ENCODE measurements around the gene COX6A2. TPM values are rescaled to one million over a fixed set of nuclear protein-coding genes. Genes with fewer than 3 reads are reported as not detected.

The COX6A2 gene
- total and polyA plus RNA-seq, 2 experiments from 2014 or later, result 1.7 TPM; not detected in 1

- Histone ChIP-seq H3K4me1 (ENCODE audit: insufficient read depth) (no peaks in the 10 kb centered on the region), H4K20me1 (ENCODE audit: insufficient read depth, poor library complexity, severe bottlenecking) (no peaks in the 10 kb centered on the region), H3K9me3 (ENCODE audit: low read depth) (no peaks in the 10 kb centered on the region), H3K27ac (no peak overlapping the region), H3K4me3 (no peak overlapping the region), H3K4me2 (no peak overlapping the region), H3K27me3 (no peaks in the 10 kb centered on the region), H2AFZ (no peak overlapping the region), H3K79me2 (no peaks in the 10 kb centered on the region), H3K9me2 (replicated peaks; ENCODE audit: insufficient read depth) (no peaks in the 10 kb centered on the region), H3K36me3 (replicated peaks; ENCODE audit: insufficient read depth, low read depth) (no peaks in the 10 kb centered on the region)
- DNase-seq (ENCODE audit: low spot score), result no peak
- 91% methylated on average over 5 of the region's 5 CpGs for WGBS (ENCODE audit: low lambda C conversion rate, missing lambda C conversion rate)
- no peak for TF ChIP-seq EZH2phosphoT487 (IDR thresholded peaks at IDR 0.05; ENCODE audit: low read depth, severe bottlenecking, unreplicated experiment)
- TF ChIP-seq EZH2 (IDR thresholded peaks at IDR 0.05; ENCODE audit: borderline replicate concordance), result no peak
- TF ChIP-seq, protein P1, sequence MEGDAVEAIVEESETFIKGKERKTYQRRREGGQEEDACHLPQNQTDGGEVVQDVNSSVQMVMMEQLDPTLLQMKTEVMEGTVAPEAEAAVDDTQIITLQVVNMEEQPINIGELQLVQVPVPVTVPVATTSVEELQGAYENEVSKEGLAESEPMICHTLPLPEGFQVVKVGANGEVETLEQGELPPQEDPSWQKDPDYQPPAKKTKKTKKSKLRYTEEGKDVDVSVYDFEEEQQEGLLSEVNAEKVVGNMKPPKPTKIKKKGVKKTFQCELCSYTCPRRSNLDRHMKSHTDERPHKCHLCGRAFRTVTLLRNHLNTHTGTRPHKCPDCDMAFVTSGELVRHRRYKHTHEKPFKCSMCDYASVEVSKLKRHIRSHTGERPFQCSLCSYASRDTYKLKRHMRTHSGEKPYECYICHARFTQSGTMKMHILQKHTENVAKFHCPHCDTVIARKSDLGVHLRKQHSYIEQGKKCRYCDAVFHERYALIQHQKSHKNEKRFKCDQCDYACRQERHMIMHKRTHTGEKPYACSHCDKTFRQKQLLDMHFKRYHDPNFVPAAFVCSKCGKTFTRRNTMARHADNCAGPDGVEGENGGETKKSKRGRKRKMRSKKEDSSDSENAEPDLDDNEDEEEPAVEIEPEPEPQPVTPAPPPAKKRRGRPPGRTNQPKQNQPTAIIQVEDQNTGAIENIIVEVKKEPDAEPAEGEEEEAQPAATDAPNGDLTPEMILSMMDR (IDR thresholded peaks at IDR 0.05; ENCODE audit: poor library complexity), result no peak
Observed at GRCh38 chr16:31413381-31413780, 14.8 kb downstream of the COX6A2 start.

DNA sequence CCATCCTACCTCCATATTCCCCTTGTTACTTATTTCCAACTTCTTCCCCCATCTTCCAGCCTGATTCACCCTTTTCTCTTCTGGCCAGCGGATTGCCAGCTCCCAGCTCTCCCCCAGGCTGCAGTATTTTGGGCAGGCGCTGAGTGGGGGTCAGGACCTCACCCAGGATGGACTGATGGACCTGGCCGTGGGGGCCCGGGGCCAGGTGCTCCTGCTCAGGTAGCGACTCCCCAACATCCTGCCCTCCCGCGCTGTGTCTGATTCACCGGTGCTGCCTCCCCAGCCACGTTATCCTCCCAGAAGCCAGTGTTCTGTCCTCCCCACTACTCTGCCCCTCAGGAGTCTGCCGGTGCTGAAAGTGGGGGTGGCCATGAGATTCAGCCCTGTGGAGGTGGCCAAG lies 15.4 kb downstream of the COX6A2 start:
- WGBS (ENCODE audit: low lambda C conversion rate, missing lambda C conversion rate), result 92% methylated on average over 10 of the region's 10 CpGs
- no peak for DNase-seq (ENCODE audit: low spot score)
- Histone ChIP-seq H3K27ac (no peak overlapping the region), H3K4me3 (no peak overlapping the region), H3K4me2 (no peak overlapping the region), H3K36me3 (replicated peaks; ENCODE audit: insufficient read depth, low read depth) (no peaks in the 10 kb centered on the region), H4K20me1 (ENCODE audit: insufficient read depth, poor library complexity, severe bottlenecking) (no peaks in the 10 kb centered on the region), H3K9me2 (replicated peaks; ENCODE audit: insufficient read depth) (no peaks in the 10 kb centered on the region), H3K79me2 (no peaks in the 10 kb centered on the region), H3K4me1 (ENCODE audit: insufficient read depth) (no peaks in the 10 kb centered on the region), H2AFZ (no peak overlapping the region), H3K27me3 (no peaks in the 10 kb centered on the region), H3K9me3 (ENCODE audit: low read depth) (no peaks in the 10 kb centered on the region)
- TF ChIP-seq, protein P1 (IDR thresholded peaks at IDR 0.05; ENCODE audit: poor library complexity), result no peak
- no peak for TF ChIP-seq EZH2phosphoT487 (IDR thresholded peaks at IDR 0.05; ENCODE audit: low read depth, severe bottlenecking, unreplicated experiment)
- TF ChIP-seq EZH2 (IDR thresholded peaks at IDR 0.05; ENCODE audit: borderline replicate concordance), result no peak

GRCh38 chr16:31411024-31411844 lies 16.9 kb downstream of the COX6A2 start:
- WGBS (ENCODE audit: low lambda C conversion rate, missing lambda C conversion rate), result 85% methylated on average over 22 of the region's 22 CpGs
- TF ChIP-seq EZH2phosphoT487 (IDR thresholded peaks at IDR 0.05; ENCODE audit: low read depth, severe bottlenecking, unreplicated experiment) (no peak), EZH2 (IDR thresholded peaks at IDR 0.05; ENCODE audit: borderline replicate concordance) (no peak)
- TF ChIP-seq, protein P1 (IDR thresholded peaks at IDR 0.05; ENCODE audit: poor library complexity), result no peak

More at GRCh38 chr16:31411024-31411844, 16.9 kb downstream of the COX6A2 start:
- Histone ChIP-seq H3K4me1 (ENCODE audit: insufficient read depth) (no peaks in the 10 kb centered on the region), H3K36me3 (replicated peaks; ENCODE audit: insufficient read depth, low read depth) (no peaks in the 10 kb centered on the region), H3K27ac (no peak overlapping the region), H3K9me2 (replicated peaks; ENCODE audit: insufficient read depth) (no peaks in the 10 kb centered on the region), H3K4me3 (no peak overlapping the region), H2AFZ (no peak overlapping the region), H4K20me1 (ENCODE audit: insufficient read depth, poor library complexity, severe bottlenecking) (no peaks in the 10 kb centered on the region), H3K27me3 (no peaks in the 10 kb centered on the region), H3K9me3 (ENCODE audit: low read depth) (no peaks in the 10 kb centered on the region), H3K4me2 (no peak overlapping the region), H3K79me2 (no peaks in the 10 kb centered on the region)
- no peak for DNase-seq (ENCODE audit: low spot score)

All from hepatocyte (in vitro differentiated cells).